Measurements from ENCODE around the gene LRP1.

Gene LRP1

GRCh38 chr12:57210926-57211692 is 82.8 kb downstream of the LRP1 start:
- DNase-seq (ENCODE audit: low read depth, low spot score), result no peak

- no peak for DNase-seq (ENCODE audit: low read depth, low spot score)
These were observed 83.8 kb downstream of the LRP1 start for GRCh38 chr12:57211791-57212700.

- DNase-seq (ENCODE audit: low read depth, low spot score), result no peak
These were observed 84.4 kb downstream of the LRP1 start for GRCh38 chr12:57212701-57213057.

GRCh38 chr12:57213058-57213715 is 84.9 kb downstream of the LRP1 start:
- peak; percentile 64 for DNase-seq (ENCODE audit: low read depth, low spot score)

- DNase-seq (ENCODE audit: low read depth, low spot score), result no peak
These were observed 85.6 kb downstream of the LRP1 start for GRCh38 chr12:57213763-57214397.

GRCh38 chr12:57214398-57214781 is 86.1 kb downstream of the LRP1 start:
- no peak for DNase-seq (ENCODE audit: low read depth, low spot score)

- no peak for DNase-seq (ENCODE audit: low read depth, low spot score)
These were observed 86.8 kb downstream of the LRP1 start for GRCh38 chr12:57215065-57215464.

GRCh38 chr12:57215668-57216013 is 87.4 kb downstream of the LRP1 start:
- no peak for DNase-seq (ENCODE audit: low read depth, low spot score)

- DNase-seq (ENCODE audit: low read depth, low spot score), result no peak
These were observed 88.0 kb downstream of the LRP1 start, which contains the start of gene NXPH4 for GRCh38 chr12:57216014-57216911. Gene NXPH4, plus strand, starts transcription at chr12:57216794. Its CDS starts 176 bp downstream, at chr12:57216970.

GRCh38 chr12:57216921-57217879 is 88.9 kb downstream of the LRP1 start:
- no peak for DNase-seq (ENCODE audit: low read depth, low spot score)

GRCh38 chr12:57218030-57218853 is 90.0 kb downstream of the LRP1 start:
- no peak for DNase-seq (ENCODE audit: low read depth, low spot score)

GRCh38 chr12:57219205-57219992 is 91.1 kb downstream of the LRP1 start:
- no peak for DNase-seq (ENCODE audit: low read depth, low spot score)

- no peak for DNase-seq (ENCODE audit: low read depth, low spot score)
These were observed 91.9 kb downstream of the LRP1 start for GRCh38 chr12:57219993-57220754.

GRCh38 chr12:57220770-57221168 is 92.5 kb downstream of the LRP1 start:
- no peak for DNase-seq (ENCODE audit: low read depth, low spot score)

- DNase-seq (ENCODE audit: low read depth, low spot score), result no peak
These were observed 93.1 kb downstream of the LRP1 start for GRCh38 chr12:57221169-57221917.
